ENCODE data around the gene PTAFR.

PTAFR gene

GRCh38 chr1:28178690-28179485 is 2.4 kb upstream of the PTAFR start:
- DNase-seq (ENCODE audit: low read depth in 3 of 3, low spot score in 1 of 3) = no peak

GRCh38 chr1:28175955-28176485 is 470 bp downstream of the PTAFR start:
- DNase-seq (ENCODE audit: low read depth in 3 of 3, low spot score in 1 of 3) = no peak

DNA sequence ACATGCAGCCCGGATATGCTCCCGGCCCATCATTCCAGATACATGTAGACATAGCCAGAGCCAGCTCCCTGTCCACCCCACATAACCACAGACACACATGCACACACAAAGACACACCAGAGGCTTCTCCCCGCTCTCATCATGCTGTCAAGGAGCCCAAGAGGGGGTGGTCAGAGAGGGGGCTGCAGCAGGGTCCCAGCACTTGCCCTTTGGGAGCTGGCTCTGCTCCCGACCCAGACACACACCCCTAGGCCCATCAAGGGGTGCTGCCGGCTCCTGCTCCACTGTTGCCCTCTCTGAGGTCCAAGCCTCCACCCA is 2.6 kb downstream of the PTAFR start:
- no peak for DNase-seq (ENCODE audit: low read depth in 3 of 3, low spot score in 1 of 3)

DNA sequence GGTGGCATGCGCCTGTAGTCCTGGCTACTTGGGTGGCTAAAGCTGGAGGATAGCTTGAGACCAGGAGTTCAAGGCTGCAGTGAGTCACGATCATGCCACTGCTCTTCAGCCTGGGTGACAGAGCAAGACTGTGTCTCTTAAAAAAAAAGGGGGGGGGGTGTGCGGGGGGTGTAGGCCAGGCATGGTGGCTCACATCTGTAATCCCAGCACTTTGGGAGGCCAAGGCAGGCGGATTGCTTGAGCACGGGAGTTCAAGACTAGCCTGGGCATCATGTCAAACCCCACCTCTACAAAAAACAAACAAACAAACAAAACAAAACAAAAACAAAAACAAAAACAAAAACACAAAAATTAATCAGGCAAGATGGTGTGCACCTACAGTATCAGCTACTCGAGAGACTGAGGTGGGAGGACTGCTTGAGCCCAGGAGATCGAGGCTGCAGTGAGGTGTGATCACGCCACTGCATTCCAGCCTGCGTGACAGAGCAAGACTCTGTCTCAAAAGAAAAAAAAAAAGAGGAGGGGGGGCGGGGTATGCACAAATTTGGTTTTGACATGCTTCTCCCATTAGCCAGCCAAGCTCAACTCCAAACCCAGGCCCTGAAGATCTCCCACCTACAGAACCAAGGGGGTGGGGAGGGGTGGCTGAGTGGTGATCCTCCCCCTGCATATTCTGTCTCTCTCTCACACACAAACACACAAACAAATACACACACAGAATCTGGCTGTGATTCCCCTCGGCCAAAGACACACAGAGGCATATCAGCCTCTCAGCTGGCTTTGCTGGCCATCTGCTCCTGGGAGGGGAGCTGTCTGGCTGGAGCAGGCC is 3.1 kb downstream of the PTAFR start:
- no peak for DNase-seq (ENCODE audit: low read depth in 3 of 3, low spot score in 1 of 3)

DNA sequence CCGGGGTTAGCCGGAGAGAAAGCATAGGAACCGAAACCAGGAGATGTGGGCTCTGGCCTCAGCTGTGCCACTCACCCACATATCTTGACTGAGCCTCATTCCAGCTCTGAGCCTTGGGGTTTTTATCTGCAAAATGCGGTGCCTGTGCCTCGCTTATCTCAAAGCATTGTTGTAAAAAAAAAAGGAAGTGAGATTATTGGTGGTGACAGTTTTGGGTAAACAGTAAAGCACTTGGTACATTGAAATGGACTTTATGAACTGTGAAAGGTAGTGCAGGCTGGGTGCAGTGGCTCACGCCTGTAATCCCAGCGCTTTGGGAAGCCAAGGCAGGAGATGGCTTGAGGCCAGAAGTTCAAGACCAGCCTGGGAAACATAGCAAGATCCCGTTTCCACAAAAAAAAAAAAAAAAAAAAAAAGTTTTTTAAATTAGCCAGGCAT is 3.8 kb downstream of the PTAFR start:
- no peak for DNase-seq (ENCODE audit: low read depth in 3 of 3, low spot score in 1 of 3)

- DNase-seq (ENCODE audit: low read depth in 3 of 3, low spot score in 1 of 3) = no peak
Observed at GRCh38 chr1:28171246-28171645, 5.2 kb downstream of the PTAFR start.

DNA sequence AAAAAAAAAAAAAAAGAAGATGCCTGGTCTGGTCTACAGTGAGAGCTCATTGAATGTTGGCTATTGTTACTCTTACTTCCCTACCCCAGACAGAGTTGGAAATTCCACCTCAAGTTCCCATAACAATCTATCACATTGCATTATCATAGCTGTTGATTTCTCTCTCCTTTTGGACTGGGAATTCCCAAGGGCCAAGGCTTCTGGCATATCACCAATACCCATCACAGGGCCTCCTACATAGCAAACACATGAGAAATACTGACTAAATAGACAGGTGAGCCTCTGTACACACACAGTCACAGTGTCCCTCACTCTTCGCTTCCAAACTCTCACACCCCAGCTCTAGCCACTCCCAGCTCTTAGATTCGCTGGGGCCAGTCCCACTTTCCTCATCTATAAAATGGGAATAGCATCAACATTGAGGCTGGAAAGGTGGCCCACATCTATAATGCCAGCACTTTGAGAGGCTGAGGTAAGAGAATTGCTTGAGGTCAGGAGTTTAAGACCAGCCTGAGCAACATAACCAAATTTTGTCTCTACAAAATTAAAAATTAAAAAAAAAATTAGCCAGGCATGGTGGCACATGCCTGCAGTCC is 6.4 kb downstream of the PTAFR start:
- DNase-seq (ENCODE audit: low read depth in 3 of 3, low spot score in 1 of 3) = no peak

DNA sequence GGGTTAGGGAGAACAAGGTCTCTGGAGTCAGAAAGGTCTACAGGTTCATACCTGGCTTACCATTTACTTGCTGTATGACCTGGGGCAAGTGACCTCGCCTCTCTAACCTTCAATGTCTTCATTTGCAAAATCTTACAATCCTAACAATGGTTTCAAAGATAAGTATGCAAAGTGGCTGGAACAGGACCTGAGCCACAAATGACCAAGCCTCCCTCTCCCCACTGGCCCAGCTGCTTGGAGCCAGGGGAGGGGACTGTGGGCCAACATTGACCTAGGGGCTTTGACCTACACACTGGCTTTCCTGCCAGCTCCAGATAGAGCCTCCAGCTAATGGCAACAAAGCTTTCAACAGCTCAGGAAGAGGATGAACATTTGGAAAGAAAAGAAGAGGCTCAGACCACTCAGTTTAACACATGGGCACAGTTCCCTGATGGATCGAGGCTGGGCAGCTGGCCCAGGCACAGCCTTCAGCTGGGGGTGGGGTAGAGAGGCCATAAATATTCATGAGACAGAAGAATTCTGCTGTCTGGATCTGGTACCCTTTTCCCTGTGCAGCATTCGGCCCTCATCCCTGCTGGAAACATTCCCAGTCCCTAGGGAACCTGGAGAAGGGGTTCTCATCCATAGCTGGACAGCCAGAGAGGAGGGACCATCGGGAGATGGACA is 12.9 kb downstream of the PTAFR start:
- DNase-seq (ENCODE audit: low read depth in 3 of 3, low spot score in 1 of 3) = no peak

- no peak for DNase-seq (ENCODE audit: low read depth in 3 of 3, low spot score in 1 of 3)
Observed at GRCh38 chr1:28162151-28162550, 14.3 kb downstream of the PTAFR start.

DNA sequence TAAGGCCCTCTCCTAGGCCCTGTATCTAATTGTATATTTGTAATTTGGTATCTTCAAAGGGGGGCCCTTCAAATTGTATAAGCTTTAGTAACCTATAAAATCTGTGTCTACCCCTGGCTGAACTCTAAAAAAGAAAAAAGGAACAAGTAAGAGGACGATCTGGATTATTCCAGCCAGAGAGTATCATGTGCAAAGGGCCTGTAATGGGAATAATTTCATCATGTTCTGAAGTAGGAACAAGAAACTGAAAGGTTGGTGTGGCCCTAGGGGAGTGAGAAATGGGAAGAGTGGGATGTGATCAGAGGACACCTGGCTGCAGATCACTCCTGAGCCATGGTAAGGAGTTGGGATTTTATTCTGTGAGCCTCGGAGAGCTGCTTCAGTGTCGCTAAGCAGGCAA is 14.7 kb downstream of the PTAFR start:
- DNase-seq (ENCODE audit: low read depth in 3 of 3, low spot score in 1 of 3) = no peak

GRCh38 chr1:28160782-28161266 is 15.7 kb downstream of the PTAFR start:
- DNase-seq (ENCODE audit: low read depth in 3 of 3, low spot score in 1 of 3) = no peak

- no peak for DNase-seq (ENCODE audit: low read depth in 3 of 3, low spot score in 1 of 3)
Observed at GRCh38 chr1:28159680-28160079, 16.8 kb downstream of the PTAFR start.

GRCh38 chr1:28159243-28159642 is 17.2 kb downstream of the PTAFR start:
- DNase-seq (ENCODE audit: low read depth in 3 of 3, low spot score in 1 of 3) = no peak

DNA sequence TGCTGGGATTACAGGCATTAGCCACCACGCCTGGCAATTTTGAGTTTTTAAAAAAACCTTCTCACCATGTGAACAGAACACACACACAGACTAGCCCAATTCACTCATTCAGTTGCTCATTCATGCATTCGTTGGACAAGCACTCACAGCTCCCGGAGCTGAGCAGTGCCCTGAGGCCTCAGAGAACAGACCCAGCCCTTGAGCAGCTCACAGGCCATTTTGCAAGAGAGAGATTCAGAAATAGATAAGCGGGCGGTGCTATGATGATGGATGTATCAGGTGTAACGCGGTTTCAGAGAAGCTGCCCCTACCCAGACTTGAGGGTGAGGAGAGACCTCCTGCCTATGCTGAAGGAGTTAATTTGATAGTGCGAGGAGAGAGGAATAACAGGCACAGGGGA is 18.6 kb downstream of the PTAFR start:
- DNase-seq (ENCODE audit: low read depth in 3 of 3, low spot score in 1 of 3) = no peak

DNA sequence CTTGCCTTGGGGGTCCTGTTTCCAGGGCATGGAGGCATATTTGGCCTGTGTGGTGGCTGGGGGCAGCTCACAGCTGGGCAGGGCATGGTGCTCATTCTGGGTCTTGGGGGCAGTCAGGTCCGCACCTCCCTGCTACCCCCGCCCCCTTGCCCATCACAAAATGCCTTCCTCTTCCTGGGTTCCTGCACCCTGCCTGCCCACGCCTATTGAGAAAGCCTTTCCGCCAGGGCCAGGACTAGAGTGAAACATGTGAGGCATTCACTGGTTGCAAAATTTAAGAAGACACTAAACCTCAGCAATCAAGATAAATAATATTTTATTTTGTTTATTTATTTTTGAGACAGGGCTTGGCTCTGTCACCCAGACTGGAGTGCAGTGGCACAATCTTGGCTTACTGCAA is 19.7 kb downstream of the PTAFR start:
- DNase-seq (ENCODE audit: low read depth in 3 of 3, low spot score in 1 of 3) = no peak

DNA sequence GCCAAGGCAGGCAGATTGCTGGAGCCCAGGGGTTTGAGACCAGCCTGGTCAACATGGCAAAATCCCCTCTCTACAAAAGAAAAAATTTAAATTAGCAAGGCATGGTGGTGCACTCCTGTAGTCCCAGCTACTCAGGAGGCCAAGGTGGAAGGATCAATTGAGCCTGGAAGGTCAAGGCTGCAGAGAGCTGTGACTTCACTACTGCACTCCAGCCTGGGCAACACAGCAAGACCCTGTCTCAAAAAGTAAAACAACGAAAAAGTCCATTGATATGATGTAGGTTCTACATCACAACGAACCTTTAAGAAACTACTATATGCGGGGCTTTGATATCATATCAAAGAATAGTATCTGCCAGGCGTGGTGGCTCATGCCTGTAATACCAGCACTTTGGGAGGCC is 20.9 kb downstream of the PTAFR start:
- DNase-seq (ENCODE audit: low read depth in 3 of 3, low spot score in 1 of 3) = no peak

DNA sequence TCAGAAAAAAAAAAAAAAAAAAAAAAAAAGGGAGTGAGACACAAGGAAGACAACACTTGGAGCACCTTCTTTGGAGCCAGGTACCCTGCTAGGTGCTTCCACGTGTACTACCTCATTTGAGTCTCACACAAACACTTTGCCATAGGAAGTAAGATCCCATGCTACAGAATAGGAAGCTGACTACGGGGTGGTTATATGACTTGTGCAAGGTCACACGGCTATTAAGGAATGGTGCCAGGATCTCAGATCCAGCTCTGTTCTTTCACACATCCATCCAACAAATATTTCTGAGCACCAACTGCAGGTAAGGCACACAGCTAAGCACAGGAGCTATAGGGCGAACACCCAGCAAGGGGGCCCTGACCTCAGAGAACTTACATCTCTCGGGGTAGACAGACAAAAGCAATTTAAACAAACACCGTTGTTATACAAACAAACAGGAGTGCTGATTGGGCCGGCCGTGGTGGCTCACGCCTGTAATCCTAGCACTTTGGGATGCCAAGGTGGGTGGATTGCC is 22.4 kb downstream of the PTAFR start:
- no peak for DNase-seq (ENCODE audit: low read depth in 3 of 3, low spot score in 1 of 3)

- no peak for DNase-seq (ENCODE audit: low read depth in 3 of 3, low spot score in 1 of 3)
Observed at GRCh38 chr1:28150125-28150780, 26.2 kb downstream of the PTAFR start.

- DNase-seq (ENCODE audit: low read depth in 3 of 3, low spot score in 1 of 3) = no peak
Observed at GRCh38 chr1:28148880-28149195, 27.7 kb downstream of the PTAFR start.

DNA sequence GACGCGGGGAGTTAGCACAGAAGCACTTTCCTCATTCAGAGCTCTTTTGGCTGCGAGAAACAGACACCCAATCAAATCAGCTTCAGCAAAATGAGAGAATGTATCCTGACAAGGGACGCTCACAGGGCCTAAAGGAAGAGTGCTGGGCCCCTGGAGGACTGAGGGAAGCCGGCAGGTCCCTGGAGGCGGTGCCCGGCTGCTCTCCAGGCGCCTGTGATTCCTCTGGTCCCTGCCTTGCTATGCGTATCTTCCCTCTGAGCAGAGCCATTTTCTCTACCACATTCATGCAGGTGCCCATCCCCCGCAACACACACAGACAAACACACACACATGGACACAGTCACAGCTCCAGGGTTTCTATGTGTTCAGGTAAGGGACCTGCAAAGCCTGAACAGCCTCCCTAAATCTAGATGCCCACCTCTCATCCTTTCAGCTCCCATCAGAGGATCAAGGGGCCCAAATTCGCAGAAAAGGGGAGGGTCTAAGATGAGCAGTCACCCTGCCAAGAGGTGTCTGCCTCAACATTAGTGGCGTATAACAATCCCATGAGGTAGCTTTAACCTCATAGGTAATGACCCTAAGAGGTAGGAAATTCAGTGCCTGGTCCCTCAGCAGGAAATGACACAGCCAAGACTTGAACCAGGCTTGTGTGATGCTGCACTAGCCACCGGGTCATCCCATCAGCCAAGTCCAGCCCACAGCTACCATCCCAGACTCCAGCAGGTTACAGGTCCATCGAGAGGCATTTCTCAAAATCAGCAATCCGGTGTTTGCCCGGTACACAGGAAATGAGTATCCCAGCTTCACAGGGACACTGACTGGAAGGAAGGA is 29.0 kb downstream of the PTAFR start:
- no peak for DNase-seq (ENCODE audit: low read depth in 3 of 3, low spot score in 1 of 3)
